HCT116 (cell line): ENCODE measurements around the gene BCAN. TPM values are rescaled to one million over a fixed set of nuclear protein-coding genes. Genes with fewer than 3 reads are reported as not detected.

Source experiments
- ATAC-seq: fragments of 200-7000 bp; cut with Tn5 transposase; 2 replicates; pipeline ENCODE4 v1.9.1; 2020; ENCODE audit warnings: mild to moderate bottlenecking, moderate library complexity
- BruUV-seq: library from RNA; stranded (reverse); fragments of 400-500 nt; replicated peaks from 2 replicates; lab custom pipeline; 2021; lab: Mats Ljungman, UMichigan
- CTCF ChIA-PET: fragments of 300-600 bp; sonication (Branson Sonifier 250); formaldehyde crosslinking; loops from one replicate; lab custom pipeline; 2021; ENCODE audit warnings: antibody characterized with exemption; lab: Charles Lee
- POLR2A ChIA-PET: fragments of 300-600, 350-600 bp; sonication (Branson Sonifier 250); formaldehyde crosslinking; loops from one replicate; lab custom pipeline; 2021; ENCODE audit warnings: antibody characterized with exemption; lab: Charles Lee
- RAD21 ChIA-PET, 2 experiments: fragments of 300-600 bp; sonication (Branson Sonifier 250); formaldehyde crosslinking; loops; one replicate each; lab custom pipeline; 2023; ENCODE audit warnings: low total read pairs in 2 of 2; ENCODE audit not compliant: uncharacterized antibody in 2 of 2, unreplicated experiment in 2 of 2, low non-redundant PET in 1 of 2; lab: Charles Lee
- DNase-seq: peaks from one replicate; pipeline ENCODE4 v3.0.0-alpha.2; 2010; ENCODE audit warnings: low read depth, low spot score
- H2AFZ ChIP-seq: fragments of 200-600 bp; shearing (Covaris generic), sonication (generic); 2 replicates; pipeline ENCODE4 v1.6.1; 2017; ENCODE audit warnings: low read depth, mixed run types, mixed read lengths, antibody characterized with exemption, low read length; ENCODE audit not compliant: poor library complexity, severe bottlenecking
- H3K27ac ChIP-seq: 2 replicates; pipeline ENCODE4 v1.5.1; 2012; ENCODE audit warnings: low read depth, low read length
- H3K27me3 ChIP-seq: fragments of 200-600 bp; sonication (generic); 2 replicates; pipeline ENCODE4 v1.6.1; 2016; ENCODE audit warnings: mixed run types, low read length, mixed read lengths; ENCODE audit not compliant: insufficient read depth
- H3K36me3 ChIP-seq, 2 experiments: fragments of 200-500 bp in 1 of 2; fragments of 200-600 bp in 1 of 2; sonication (Bioruptor generic) in 1 of 2; sonication (generic) in 1 of 2; 2 replicates each; pipeline versions ENCODE4 v1.5.1 to v1.6.1; 2014 to 2016; ENCODE audit warnings: low read length in 2 of 2, inconsistent platforms in 1 of 2, mixed read lengths in 1 of 2, mixed run types in 1 of 2; ENCODE audit not compliant: insufficient read depth in 2 of 2, control insufficient read depth in 1 of 2
- H3K4me1 ChIP-seq, 2 experiments: fragments of 200-600 bp in 1 of 2; sonication (generic) in 1 of 2; 2 replicates each; pipeline versions ENCODE4 v1.5.1 to v1.6.1; 2012 to 2017; ENCODE audit warnings: low read length in 2 of 2, inconsistent platforms in 1 of 2, mild to moderate bottlenecking in 1 of 2, mixed read lengths in 1 of 2, mixed run types in 1 of 2, moderate library complexity in 1 of 2; ENCODE audit not compliant: insufficient read depth in 2 of 2, control insufficient read depth in 1 of 2
- H3K4me2 ChIP-seq: fragments of 200-600 bp; sonication (generic); 2 replicates; pipeline ENCODE4 v1.6.1; 2017; ENCODE audit warnings: mixed run types, low read length, mixed read lengths
- H3K4me3 ChIP-seq, 2 experiments: fragments of 200-600 bp in 1 of 2; sonication (generic) in 1 of 2; replicated peaks in 1 of 2; 2 replicates each; pipeline ENCODE4 v1.5.1; 2011 to 2016; ENCODE audit warnings: low read length in 2 of 2, control low read depth in 1 of 2, low read depth in 1 of 2, mild to moderate bottlenecking in 1 of 2, mixed read lengths in 1 of 2, mixed run types in 1 of 2
- H3K79me2 ChIP-seq: fragments of 200-600 bp; sonication (generic); 2 replicates; pipeline ENCODE4 v1.6.1; 2017; ENCODE audit warnings: mild to moderate bottlenecking, mixed run types, low read length, moderate library complexity, mixed read lengths; ENCODE audit not compliant: insufficient read depth
- H3K9ac ChIP-seq: fragments of 200-600 bp; sonication (generic); 2 replicates; pipeline ENCODE4 v1.6.1; 2016; ENCODE audit warnings: low read length, mixed read lengths
- H3K9me2 ChIP-seq: fragments of 200-600 bp; sonication (generic), shearing (Covaris generic); 2 replicates; pipeline ENCODE4 v1.6.1; 2017; ENCODE audit warnings: mixed run types, mild to moderate bottlenecking, moderate library complexity; ENCODE audit not compliant: insufficient read depth
- H3K9me3 ChIP-seq, 2 experiments: fragments of 200-500 bp in 1 of 2; fragments of 200-600 bp in 1 of 2; sonication (Bioruptor generic) in 1 of 2; sonication (generic) in 1 of 2; 2 replicates each; pipeline ENCODE4 v1.6.1; 2014 to 2017; ENCODE audit warnings: low read length in 2 of 2, mixed read lengths in 2 of 2, inconsistent platforms in 1 of 2, low read depth in 1 of 2, mild to moderate bottlenecking in 1 of 2, mixed run types in 1 of 2, moderate library complexity in 1 of 2; ENCODE audit not compliant: control insufficient read depth in 1 of 2, insufficient read depth in 1 of 2
- H4K20me1 ChIP-seq: fragments of 200-600 bp; sonication (generic), shearing (Covaris generic); 2 replicates; pipeline ENCODE4 v1.6.1; 2017; ENCODE audit warnings: mixed run types, mild to moderate bottlenecking, moderate library complexity; ENCODE audit not compliant: insufficient read depth
- ATF3 ChIP-seq: IDR thresholded peaks from 2 replicates; pipeline ENCODE4 v1.6.1; 2012
- CBX3 ChIP-seq: IDR thresholded peaks from 2 replicates; pipeline ENCODE4 v1.6.1; 2012; ENCODE audit warnings: low read depth
- EGR1 ChIP-seq: IDR thresholded peaks from 2 replicates; pipeline ENCODE4 v1.6.1; 2012; ENCODE audit warnings: low read depth
- EZH2phosphoT487 ChIP-seq: fragments of 200-600 bp; IDR thresholded peaks from 2 replicates; pipeline ENCODE4 v1.6.1; 2018; ENCODE audit warnings: antibody characterized with exemption, borderline replicate concordance
- POLR2A ChIP-seq: IDR thresholded peaks from 2 replicates; pipeline ENCODE4 v1.7.0; 2011; ENCODE audit warnings: borderline replicate concordance; ENCODE audit not compliant: insufficient read depth, insufficient read length; ENCODE audit errors: extremely low read depth
- SRF ChIP-seq: IDR thresholded peaks from 2 replicates; pipeline ENCODE4 v1.6.1; 2012; ENCODE audit warnings: low read depth
- ZNF274 ChIP-seq: fragments of 200-500 bp; sonication (Bioruptor generic); IDR thresholded peaks from 2 replicates; pipeline ENCODE4 v1.6.1; 2014; ENCODE audit warnings: mild to moderate bottlenecking, low read depth, low read length, inconsistent platforms
- intact Hi-C: fragments of 100-400 bp; cut with micrococcal nuclease; formaldehyde crosslinking; loops from 2 replicates; pipeline ENCODE4 v1.10.0; 2022
- total RNA-seq: library from RNA; stranded (reverse); gene quantifications from one replicate; pipeline ENCODE4 v1.2.1, GENCODE V29; 2021; ENCODE audit not compliant: unreplicated experiment
- TF ChIP-seq, protein P1 (sequence below): IDR thresholded peaks from 2 replicates; pipeline ENCODE4 v1.6.1; 2011; ENCODE audit warnings: mild to moderate bottlenecking, low read length, moderate library complexity; ENCODE audit not compliant: insufficient replicate concordance; ENCODE audit errors: extremely low read depth
- TF ChIP-seq, protein P2 (sequence below): IDR thresholded peaks from 2 replicates; pipeline ENCODE4 v1.6.1; 2012
- TF ChIP-seq, protein P3 (sequence below): IDR thresholded peaks from 2 replicates; pipeline ENCODE4 v1.6.1; 2012; ENCODE audit warnings: low read depth

Gene BCAN
- total RNA-seq, 1 experiment from 2014 or later, result not detected

GRCh38 chr1:156654700-156655099, 12.8 kb downstream of the BCAN start:
- H3K4me2 ChIP-seq, result no peak overlapping the region
- peaks cover 99% of the 10 kb centered on the region for H3K79me2 ChIP-seq
- no TSS peak for BruUV-seq
- H4K20me1 ChIP-seq, result peaks cover 10% of the 10 kb centered on the region; the same call in 1 of the 2 replicates
- H3K36me3 ChIP-seq, result peaks cover 23 to 53% of the 10 kb centered on the region in 2 experiments
- no peaks in the 10 kb centered on the region for H3K9me2 ChIP-seq
- TF ChIP-seq, protein P1, sequence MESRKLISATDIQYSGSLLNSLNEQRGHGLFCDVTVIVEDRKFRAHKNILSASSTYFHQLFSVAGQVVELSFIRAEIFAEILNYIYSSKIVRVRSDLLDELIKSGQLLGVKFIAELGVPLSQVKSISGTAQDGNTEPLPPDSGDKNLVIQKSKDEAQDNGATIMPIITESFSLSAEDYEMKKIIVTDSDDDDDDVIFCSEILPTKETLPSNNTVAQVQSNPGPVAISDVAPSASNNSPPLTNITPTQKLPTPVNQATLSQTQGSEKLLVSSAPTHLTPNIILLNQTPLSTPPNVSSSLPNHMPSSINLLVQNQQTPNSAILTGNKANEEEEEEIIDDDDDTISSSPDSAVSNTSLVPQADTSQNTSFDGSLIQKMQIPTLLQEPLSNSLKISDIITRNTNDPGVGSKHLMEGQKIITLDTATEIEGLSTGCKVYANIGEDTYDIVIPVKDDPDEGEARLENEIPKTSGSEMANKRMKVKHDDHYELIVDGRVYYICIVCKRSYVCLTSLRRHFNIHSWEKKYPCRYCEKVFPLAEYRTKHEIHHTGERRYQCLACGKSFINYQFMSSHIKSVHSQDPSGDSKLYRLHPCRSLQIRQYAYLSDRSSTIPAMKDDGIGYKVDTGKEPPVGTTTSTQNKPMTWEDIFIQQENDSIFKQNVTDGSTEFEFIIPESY, result no peak
- H3K27ac ChIP-seq, result no peak overlapping the region
- no peak overlapping the region for H2AFZ ChIP-seq
- no peak overlapping the region for H3K4me3 ChIP-seq
- POLR2A ChIA-PET, result no interaction called here
- no peak for DNase-seq
- H3K9ac ChIP-seq, result no peak overlapping the region
- H3K4me1 ChIP-seq, result peaks cover 16 to 32% of the 10 kb centered on the region in 2 experiments
- intact Hi-C loops, result no loop called here
- H3K27me3 ChIP-seq, result no peaks in the 10 kb centered on the region
- no peaks in the 10 kb centered on the region for H3K9me3 ChIP-seq
- CTCF ChIA-PET, result no interaction called here
- RAD21 ChIA-PET, result no interaction called here
- ATAC-seq, result no peak

GRCh38 chr1:156655151-156655903, 13.4 kb downstream of the BCAN start:
- RAD21 ChIA-PET, result no interaction called here
- peaks cover 10% of the 10 kb centered on the region; the same call in 1 of the 2 replicates for H4K20me1 ChIP-seq
- no peak overlapping the region for H2AFZ ChIP-seq
- H3K27me3 ChIP-seq, result no peaks in the 10 kb centered on the region
- BruUV-seq, result no TSS peak
- H3K9me2 ChIP-seq, result no peaks in the 10 kb centered on the region
- no peak overlapping the region for H3K27ac ChIP-seq
- CTCF ChIA-PET, result no interaction called here
- H3K4me1 ChIP-seq, result peaks cover 16 to 37% of the 10 kb centered on the region in 2 experiments
- POLR2A ChIA-PET, result no interaction called here
- H3K4me3 ChIP-seq, result no peak overlapping the region
- DNase-seq, result no peak
- no peak overlapping the region for H3K4me2 ChIP-seq
- intact Hi-C loops, result no loop called here
- no peaks in the 10 kb centered on the region for H3K9me3 ChIP-seq
- peaks cover 23 to 48% of the 10 kb centered on the region in 2 experiments for H3K36me3 ChIP-seq
- H3K79me2 ChIP-seq, result peaks cover 98% of the 10 kb centered on the region
- no peak for ATAC-seq
- no peak overlapping the region for H3K9ac ChIP-seq
- TF ChIP-seq, protein P1, result no peak
- TF ChIP-seq, protein P2, sequence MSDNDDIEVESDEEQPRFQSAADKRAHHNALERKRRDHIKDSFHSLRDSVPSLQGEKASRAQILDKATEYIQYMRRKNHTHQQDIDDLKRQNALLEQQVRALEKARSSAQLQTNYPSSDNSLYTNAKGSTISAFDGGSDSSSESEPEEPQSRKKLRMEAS, result no peak
- TF ChIP-seq EGR1 (no peak), ATF3 (no peak), EZH2phosphoT487 (no peak), POLR2A (no peak), ZNF274 (no peak), CBX3 (no peak), SRF (no peak)
- TF ChIP-seq, protein P3, sequence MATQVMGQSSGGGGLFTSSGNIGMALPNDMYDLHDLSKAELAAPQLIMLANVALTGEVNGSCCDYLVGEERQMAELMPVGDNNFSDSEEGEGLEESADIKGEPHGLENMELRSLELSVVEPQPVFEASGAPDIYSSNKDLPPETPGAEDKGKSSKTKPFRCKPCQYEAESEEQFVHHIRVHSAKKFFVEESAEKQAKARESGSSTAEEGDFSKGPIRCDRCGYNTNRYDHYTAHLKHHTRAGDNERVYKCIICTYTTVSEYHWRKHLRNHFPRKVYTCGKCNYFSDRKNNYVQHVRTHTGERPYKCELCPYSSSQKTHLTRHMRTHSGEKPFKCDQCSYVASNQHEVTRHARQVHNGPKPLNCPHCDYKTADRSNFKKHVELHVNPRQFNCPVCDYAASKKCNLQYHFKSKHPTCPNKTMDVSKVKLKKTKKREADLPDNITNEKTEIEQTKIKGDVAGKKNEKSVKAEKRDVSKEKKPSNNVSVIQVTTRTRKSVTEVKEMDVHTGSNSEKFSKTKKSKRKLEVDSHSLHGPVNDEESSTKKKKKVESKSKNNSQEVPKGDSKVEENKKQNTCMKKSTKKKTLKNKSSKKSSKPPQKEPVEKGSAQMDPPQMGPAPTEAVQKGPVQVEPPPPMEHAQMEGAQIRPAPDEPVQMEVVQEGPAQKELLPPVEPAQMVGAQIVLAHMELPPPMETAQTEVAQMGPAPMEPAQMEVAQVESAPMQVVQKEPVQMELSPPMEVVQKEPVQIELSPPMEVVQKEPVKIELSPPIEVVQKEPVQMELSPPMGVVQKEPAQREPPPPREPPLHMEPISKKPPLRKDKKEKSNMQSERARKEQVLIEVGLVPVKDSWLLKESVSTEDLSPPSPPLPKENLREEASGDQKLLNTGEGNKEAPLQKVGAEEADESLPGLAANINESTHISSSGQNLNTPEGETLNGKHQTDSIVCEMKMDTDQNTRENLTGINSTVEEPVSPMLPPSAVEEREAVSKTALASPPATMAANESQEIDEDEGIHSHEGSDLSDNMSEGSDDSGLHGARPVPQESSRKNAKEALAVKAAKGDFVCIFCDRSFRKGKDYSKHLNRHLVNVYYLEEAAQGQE, result no peak
